ENCODE measurements around the gene IP6K3.

IP6K3 gene

GRCh38 chr6:33693186-33694105 lies 53.3 kb downstream of the IP6K3 start:
- DNase-seq (ENCODE audit: low read depth in 2 of 3, low spot score in 2 of 3), result no peak

GRCh38 chr6:33692760-33693158 lies 53.9 kb downstream of the IP6K3 start:
- peak in 2 of 3 experiments; percentile 37 to 42 for DNase-seq (ENCODE audit: low read depth in 2 of 3, low spot score in 2 of 3)

GRCh38 chr6:33692078-33692759 lies 54.5 kb downstream of the IP6K3 start:
- DNase-seq (ENCODE audit: low read depth in 2 of 3, low spot score in 2 of 3), result no peak

GRCh38 chr6:33691456-33692077 lies 55.1 kb downstream of the IP6K3 start:
- DNase-seq (ENCODE audit: low read depth in 2 of 3, low spot score in 2 of 3), result no peak

- no peak for DNase-seq (ENCODE audit: low read depth in 2 of 3, low spot score in 2 of 3)
Observed at GRCh38 chr6:33690766-33691165, 55.9 kb downstream of the IP6K3 start.

GRCh38 chr6:33689879-33690278 lies 56.8 kb downstream of the IP6K3 start:
- no peak for DNase-seq (ENCODE audit: low read depth in 2 of 3, low spot score in 2 of 3)

GRCh38 chr6:33689148-33689494 lies 57.6 kb downstream of the IP6K3 start:
- no peak for DNase-seq (ENCODE audit: low read depth in 2 of 3, low spot score in 2 of 3)

- no peak for DNase-seq (ENCODE audit: low read depth in 2 of 3, low spot score in 2 of 3)
Observed at GRCh38 chr6:33688451-33689147, 58.1 kb downstream of the IP6K3 start.

GRCh38 chr6:33688006-33688405 lies 58.7 kb downstream of the IP6K3 start:
- DNase-seq (ENCODE audit: low read depth in 2 of 3, low spot score in 2 of 3), result no peak

GRCh38 chr6:33686981-33687975 lies 59.4 kb downstream of the IP6K3 start:
- DNase-seq (ENCODE audit: low read depth in 2 of 3, low spot score in 2 of 3), result no peak

GRCh38 chr6:33686225-33686924 lies 60.3 kb downstream of the IP6K3 start:
- DNase-seq (ENCODE audit: low read depth in 2 of 3, low spot score in 2 of 3), result no peak

- DNase-seq (ENCODE audit: low read depth in 2 of 3, low spot score in 2 of 3), result no peak
Observed at GRCh38 chr6:33685411-33686224, 61.1 kb downstream of the IP6K3 start.

GRCh38 chr6:33684983-33685382 lies 61.7 kb downstream of the IP6K3 start:
- no peak for DNase-seq (ENCODE audit: low read depth in 2 of 3, low spot score in 2 of 3)

- no peak for DNase-seq (ENCODE audit: low read depth in 2 of 3, low spot score in 2 of 3)
Observed at GRCh38 chr6:33684428-33684896, 62.2 kb downstream of the IP6K3 start.

GRCh38 chr6:33683576-33684427 lies 62.9 kb downstream of the IP6K3 start:
- no peak for DNase-seq (ENCODE audit: low read depth in 2 of 3, low spot score in 2 of 3)

- DNase-seq (ENCODE audit: low read depth in 2 of 3, low spot score in 2 of 3), result no peak
Observed at GRCh38 chr6:33683051-33683571, 63.6 kb downstream of the IP6K3 start.

- no peak for DNase-seq (ENCODE audit: low read depth in 2 of 3, low spot score in 2 of 3)
Observed at GRCh38 chr6:33682341-33682740, 64.4 kb downstream of the IP6K3 start.

All from activated CD8-positive, alpha-beta memory T cell treated with anti-CD3 and anti-CD28 coated beads for 48 hours (primary cell).